Chondrocyte (in vitro differentiated cells): ENCODE data around the gene PFKP. TPM values are rescaled to one million over a fixed set of nuclear protein-coding genes. Genes with fewer than 3 reads are reported as not detected.

Source experiments
- DNase-seq: peaks from one replicate; pipeline ENCODE4 v3.0.0; 2021; ENCODE audit warnings: mixed read lengths, low spot score
- H3K27ac Mint-ChIP-seq: one replicate; pipeline ENCODE4 v1.8.0; 2021; ENCODE audit warnings: mild to moderate bottlenecking, moderate library complexity, mixed read lengths; ENCODE audit not compliant: unreplicated experiment
- H3K27me3 Mint-ChIP-seq: 2 replicates; pipeline ENCODE4 v1.8.0; 2021; ENCODE audit warnings: low read depth, mixed read lengths
- H3K36me3 Mint-ChIP-seq: 2 replicates; pipeline ENCODE4 v1.8.0; 2021; ENCODE audit warnings: low read depth, mixed read lengths
- H3K4me1 Mint-ChIP-seq: 2 replicates; pipeline ENCODE4 v1.8.0; 2021; ENCODE audit warnings: low read depth, mild to moderate bottlenecking, mixed read lengths
- H3K4me3 Mint-ChIP-seq: one replicate; pipeline ENCODE4 v1.8.0; 2021; ENCODE audit warnings: mild to moderate bottlenecking, moderate library complexity, mixed read lengths; ENCODE audit not compliant: unreplicated experiment
- H3K9me3 Mint-ChIP-seq: 2 replicates; pipeline ENCODE4 v1.8.0; 2021; ENCODE audit warnings: low read depth, mixed read lengths
- CTCF ChIP-seq: fragments of 200-600 bp; sonication (generic); IDR thresholded peaks from 2 replicates; pipeline ENCODE4 v1.5.0; 2021; ENCODE audit warnings: antibody characterized with exemption, mild to moderate bottlenecking, moderate library complexity
- total RNA-seq: library from RNA; stranded (reverse); gene quantifications from 3 replicates; pipeline ENCODE4 v1.2.1, GENCODE V29; 2021

PFKP gene
- total RNA-seq, 1 donor from 2014 or later: 182 TPM

- H3K9me3 Mint-ChIP-seq: no peaks in the 10 kb centered on the region
- peak overlapping the region; percentile 98 for H3K27ac Mint-ChIP-seq
- no peaks in the 10 kb centered on the region for H3K27me3 Mint-ChIP-seq
- no peak for DNase-seq
- TF ChIP-seq CTCF: no peak
- H3K4me1 Mint-ChIP-seq: peaks cover 61% of the 10 kb centered on the region
- H3K36me3 Mint-ChIP-seq: no peaks in the 10 kb centered on the region
- H3K4me3 Mint-ChIP-seq: peak overlapping the region; percentile 53
Measured at GRCh38 chr10:3046981-3047547, 20.3 kb upstream of the PFKP start.

GRCh38 chr10:3047596-3047995 lies 19.8 kb upstream of the PFKP start:
- no peak for TF ChIP-seq CTCF
- DNase-seq: no peak
- H3K27ac Mint-ChIP-seq: peak overlapping the region; percentile 98
- H3K4me1 Mint-ChIP-seq: peaks cover 62% of the 10 kb centered on the region
- H3K36me3 Mint-ChIP-seq: no peaks in the 10 kb centered on the region
- no peaks in the 10 kb centered on the region for H3K9me3 Mint-ChIP-seq
- H3K27me3 Mint-ChIP-seq: no peaks in the 10 kb centered on the region
- H3K4me3 Mint-ChIP-seq: no peak overlapping the region

- Mint-ChIP-seq H3K27ac (peak overlapping the region; percentile 98), H3K4me1 (peaks cover 60% of the 10 kb centered on the region), H3K9me3 (no peaks in the 10 kb centered on the region), H3K4me3 (peak overlapping the region; percentile 47), H3K36me3 (no peaks in the 10 kb centered on the region), H3K27me3 (no peaks in the 10 kb centered on the region)
- no peak for DNase-seq
- no peak for TF ChIP-seq CTCF
Measured at GRCh38 chr10:3048119-3049019, 19.0 kb upstream of the PFKP start.

- H3K27ac Mint-ChIP-seq: peak overlapping the region; percentile 61
- H3K4me3 Mint-ChIP-seq: no peak overlapping the region
- no peak for DNase-seq
- H3K4me1 Mint-ChIP-seq: peaks cover 51% of the 10 kb centered on the region
- no peaks in the 10 kb centered on the region for H3K36me3 Mint-ChIP-seq
- H3K27me3 Mint-ChIP-seq: no peaks in the 10 kb centered on the region
- H3K9me3 Mint-ChIP-seq: no peaks in the 10 kb centered on the region
- TF ChIP-seq CTCF: no peak
Measured at GRCh38 chr10:3051692-3052091, 15.7 kb upstream of the PFKP start.

- DNase-seq: no peak
- Mint-ChIP-seq H3K4me1 (peaks cover 38% of the 10 kb centered on the region), H3K27me3 (no peaks in the 10 kb centered on the region), H3K27ac (no peak overlapping the region), H3K36me3 (no peaks in the 10 kb centered on the region), H3K9me3 (no peaks in the 10 kb centered on the region), H3K4me3 (no peak overlapping the region)
- no peak for TF ChIP-seq CTCF
Measured at GRCh38 chr10:3053155-3053554, 14.2 kb upstream of the PFKP start.
